ENCODE measurements around the gene HTR3B. TPM values are rescaled to one million over a fixed set of nuclear protein-coding genes. Genes with fewer than 3 reads are reported as not detected.

The HTR3B gene
- total and polyA plus RNA-seq, 8 donors: not detected

DNA sequence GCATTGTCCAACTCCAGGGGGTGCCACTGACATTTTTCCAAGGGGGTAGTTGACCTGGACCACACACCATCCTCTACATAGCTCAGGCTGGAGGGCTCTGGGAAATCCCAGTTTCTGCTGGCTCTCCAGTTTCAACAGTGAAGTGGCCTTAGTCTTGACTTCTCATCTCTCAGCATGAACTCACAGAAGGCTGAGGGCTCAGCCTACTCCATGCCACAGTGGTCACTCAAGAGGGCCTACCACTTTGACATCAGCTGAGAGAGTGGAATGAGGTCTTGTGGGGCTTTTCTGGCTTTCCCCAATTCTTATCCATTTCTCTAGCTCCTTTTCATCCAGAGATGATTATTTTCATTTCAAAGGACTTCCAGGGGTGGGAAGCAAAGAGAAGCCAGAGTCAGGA lies 77.7 kb downstream of the HTR3B start:
- no peak for DNase-seq

DNA sequence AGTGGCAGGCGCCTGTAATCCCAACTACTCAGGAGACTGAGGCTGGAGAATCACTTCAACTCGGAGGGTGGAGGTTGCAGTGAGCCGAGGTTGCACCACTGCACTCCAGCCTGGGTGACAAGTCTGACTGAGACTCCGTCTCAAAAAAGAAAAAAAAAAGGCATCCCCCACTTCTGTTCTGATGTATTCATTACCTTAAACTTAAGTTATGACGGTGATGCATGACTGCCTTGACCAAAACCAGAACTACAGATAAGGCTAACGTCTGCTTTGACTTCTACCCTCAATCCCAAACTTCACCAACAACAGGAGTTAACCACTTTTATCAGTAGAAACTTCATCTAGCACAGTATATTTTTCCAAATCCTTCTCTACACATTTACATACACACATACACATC lies 80.2 kb downstream of the HTR3B start:
- FAIRE-seq: no peak
- Histone ChIP-seq H3K36me3 (no peaks in the 10 kb centered on the region), H3K27me3 (no peaks in the 10 kb centered on the region), H3K4me3 (no peak overlapping the region), H3K9me3 (no peaks in the 10 kb centered on the region), H3K4me1 (no peaks in the 10 kb centered on the region), H3K27ac (no peak overlapping the region)
- TF ChIP-seq, protein P1, sequence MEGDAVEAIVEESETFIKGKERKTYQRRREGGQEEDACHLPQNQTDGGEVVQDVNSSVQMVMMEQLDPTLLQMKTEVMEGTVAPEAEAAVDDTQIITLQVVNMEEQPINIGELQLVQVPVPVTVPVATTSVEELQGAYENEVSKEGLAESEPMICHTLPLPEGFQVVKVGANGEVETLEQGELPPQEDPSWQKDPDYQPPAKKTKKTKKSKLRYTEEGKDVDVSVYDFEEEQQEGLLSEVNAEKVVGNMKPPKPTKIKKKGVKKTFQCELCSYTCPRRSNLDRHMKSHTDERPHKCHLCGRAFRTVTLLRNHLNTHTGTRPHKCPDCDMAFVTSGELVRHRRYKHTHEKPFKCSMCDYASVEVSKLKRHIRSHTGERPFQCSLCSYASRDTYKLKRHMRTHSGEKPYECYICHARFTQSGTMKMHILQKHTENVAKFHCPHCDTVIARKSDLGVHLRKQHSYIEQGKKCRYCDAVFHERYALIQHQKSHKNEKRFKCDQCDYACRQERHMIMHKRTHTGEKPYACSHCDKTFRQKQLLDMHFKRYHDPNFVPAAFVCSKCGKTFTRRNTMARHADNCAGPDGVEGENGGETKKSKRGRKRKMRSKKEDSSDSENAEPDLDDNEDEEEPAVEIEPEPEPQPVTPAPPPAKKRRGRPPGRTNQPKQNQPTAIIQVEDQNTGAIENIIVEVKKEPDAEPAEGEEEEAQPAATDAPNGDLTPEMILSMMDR (IDR thresholded peaks at IDR 0.05): no peak
- no peak for ATAC-seq
- DNase-seq: no peak
- intact Hi-C loops (cut with DNase I): no loop called here
- WGBS, 2 donors: 42 to 57% methylated on average over 6 of the region's 6 CpGs

More for the DNA sequence above, 77.7 kb downstream of the HTR3B start:
- TF ChIP-seq, protein P1 (IDR thresholded peaks at IDR 0.05): no peak
- Histone ChIP-seq H3K9me3 (no peaks in the 10 kb centered on the region), H3K27me3 (no peaks in the 10 kb centered on the region), H3K4me3 (no peak overlapping the region), H3K36me3 (no peaks in the 10 kb centered on the region), H3K27ac (no peak overlapping the region), H3K4me1 (no peaks in the 10 kb centered on the region)
- intact Hi-C loops (cut with DNase I): no loop called here
- FAIRE-seq (no peak), ATAC-seq (no peak)

DNA sequence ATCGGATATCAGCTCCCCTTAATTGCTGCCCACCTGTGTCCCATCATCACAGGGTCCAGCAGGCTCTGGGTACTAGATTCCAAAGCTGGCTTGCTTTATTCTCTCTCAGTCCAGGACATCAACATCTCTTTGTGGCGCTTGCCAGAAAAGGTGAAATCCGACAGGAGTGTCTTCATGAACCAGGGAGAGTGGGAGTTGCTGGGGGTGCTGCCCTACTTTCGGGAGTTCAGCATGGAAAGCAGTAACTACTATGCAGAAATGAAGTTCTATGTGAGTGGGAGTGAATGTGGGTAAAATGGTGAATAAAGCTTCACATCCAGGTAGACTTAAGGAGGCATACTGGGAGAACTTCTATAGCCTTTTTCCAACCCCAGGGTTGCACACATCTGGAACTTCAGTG lies 81.3 kb downstream of the HTR3B start:
- TF ChIP-seq, protein P1 (IDR thresholded peaks at IDR 0.05): no peak
- ATAC-seq (no peak), FAIRE-seq (no peak), DNase-seq (no peak)
- WGBS, 2 donors: 61 to 71% methylated on average over 4 of the region's 4 CpGs
- Histone ChIP-seq H3K9me3 (no peaks in the 10 kb centered on the region), H3K36me3 (no peaks in the 10 kb centered on the region), H3K27me3 (peaks cover 0 to 2% (median 0%) of the 10 kb centered on the region in 4 donors), H3K4me1 (no peaks in the 10 kb centered on the region), H3K4me3 (no peak overlapping the region), H3K27ac (no peak overlapping the region)
- intact Hi-C loops (cut with DNase I): no loop called here

DNA sequence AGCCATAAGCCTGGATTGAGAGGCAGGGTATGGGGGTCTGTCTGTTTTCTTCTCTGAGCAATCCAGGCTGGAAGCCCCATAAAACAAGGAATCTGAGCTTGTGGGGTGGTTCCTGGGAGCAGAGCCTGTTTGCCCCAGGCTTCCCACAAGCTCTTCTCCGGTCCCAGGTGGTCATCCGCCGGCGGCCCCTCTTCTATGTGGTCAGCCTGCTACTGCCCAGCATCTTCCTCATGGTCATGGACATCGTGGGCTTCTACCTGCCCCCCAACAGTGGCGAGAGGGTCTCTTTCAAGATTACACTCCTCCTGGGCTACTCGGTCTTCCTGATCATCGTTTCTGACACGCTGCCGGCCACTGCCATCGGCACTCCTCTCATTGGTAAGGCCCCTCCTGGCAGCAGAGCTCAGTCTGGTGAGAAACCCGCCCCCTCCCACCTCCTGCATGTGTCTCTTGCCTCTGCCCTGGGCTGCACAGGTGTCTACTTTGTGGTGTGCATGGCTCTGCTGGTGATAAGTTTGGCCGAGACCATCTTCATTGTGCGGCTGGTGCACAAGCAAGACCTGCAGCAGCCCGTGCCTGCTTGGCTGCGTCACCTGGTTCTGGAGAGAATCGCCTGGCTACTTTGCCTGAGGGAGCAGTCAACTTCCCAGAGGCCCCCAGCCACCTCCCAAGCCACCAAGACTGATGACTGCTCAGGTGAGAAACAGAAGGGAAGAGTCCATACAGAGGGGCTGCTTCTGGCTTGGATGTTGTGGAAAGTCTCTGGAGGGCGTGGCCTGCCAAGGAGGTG lies 82.0 kb downstream of the HTR3B start:
- ATAC-seq (no peak), FAIRE-seq (no peak), DNase-seq (no peak)
- no peaks in the 10 kb centered on the region for H3K9me3 ChIP-seq
- intact Hi-C loops (cut with DNase I): no loop called here
- 68 to 81% methylated on average over 18 of the region's 18 CpGs for WGBS, 2 donors
- no peak overlapping the region for H3K27ac ChIP-seq
- no peaks in the 10 kb centered on the region for H3K36me3 ChIP-seq
- H3K4me3 ChIP-seq: no peak overlapping the region
- H3K27me3 ChIP-seq: peaks cover 0 to 2% (median 0%) of the 10 kb centered on the region in 4 donors
- no peaks in the 10 kb centered on the region for H3K4me1 ChIP-seq
- TF ChIP-seq, protein P1 (IDR thresholded peaks at IDR 0.05): no peak

DNA sequence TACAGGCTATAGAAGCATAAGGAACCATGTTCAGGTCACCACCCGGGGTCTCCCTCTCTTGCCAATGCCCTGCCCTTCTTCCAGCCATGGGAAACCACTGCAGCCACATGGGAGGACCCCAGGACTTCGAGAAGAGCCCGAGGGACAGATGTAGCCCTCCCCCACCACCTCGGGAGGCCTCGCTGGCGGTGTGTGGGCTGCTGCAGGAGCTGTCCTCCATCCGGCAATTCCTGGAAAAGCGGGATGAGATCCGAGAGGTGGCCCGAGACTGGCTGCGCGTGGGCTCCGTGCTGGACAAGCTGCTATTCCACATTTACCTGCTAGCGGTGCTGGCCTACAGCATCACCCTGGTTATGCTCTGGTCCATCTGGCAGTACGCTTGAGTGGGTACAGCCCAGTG lies 84.8 kb downstream of the HTR3B start:
- Histone ChIP-seq H3K36me3 (no peaks in the 10 kb centered on the region), H3K27ac (no peak overlapping the region), H3K9me3 (no peaks in the 10 kb centered on the region), H3K4me1 (no peaks in the 10 kb centered on the region), H3K4me3 (no peak overlapping the region), H3K27me3 (peaks cover 0 to 3% (median 1%) of the 10 kb centered on the region in 4 donors)
- DNase-seq (no peak), ATAC-seq (no peak), FAIRE-seq (no peak)
- intact Hi-C loops (cut with DNase I): no loop called here
- WGBS, 2 donors: 60 to 62% methylated on average over 15 of the region's 15 CpGs
- TF ChIP-seq, protein P1 (IDR thresholded peaks at IDR 0.05): no peak
